ENCODE measurements around the gene CACHD1. TPM values are rescaled to one million over a fixed set of nuclear protein-coding genes. Genes with fewer than 3 reads are reported as not detected.

CACHD1 gene
- total RNA-seq, 1 experiment from 2014 or later, result 8.4 TPM

DNA sequence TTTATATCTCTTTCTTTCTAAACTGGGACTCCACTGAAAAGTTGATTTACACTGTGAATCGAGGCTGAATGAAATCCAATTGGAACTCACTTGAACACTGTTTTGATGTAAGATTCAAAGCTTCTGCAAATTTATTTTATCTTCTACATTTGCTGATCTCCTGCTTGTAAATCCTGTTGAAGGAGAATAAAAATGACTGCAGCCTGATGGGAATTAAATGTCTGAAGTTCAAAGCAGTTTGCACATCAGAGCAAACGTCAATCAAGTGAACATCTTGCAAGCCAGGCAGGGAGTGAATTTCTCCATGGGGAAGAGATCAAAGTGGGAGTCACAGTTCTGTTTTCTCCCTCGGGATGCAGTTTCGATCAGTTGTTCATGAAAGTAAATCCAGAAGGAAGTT is 127.2 kb downstream of the CACHD1 start:
- no peaks in the 10 kb centered on the region for H3K27me3 ChIP-seq (ENCODE audit: insufficient read depth, low read length)
- no peak overlapping the region for H3K4me3 ChIP-seq (replicated peaks in 1 of 2; ENCODE audit: low read depth in 1 of 2, low read length in 2 of 2)
- H2AFZ ChIP-seq (ENCODE audit: low read depth, low read length, poor library complexity, severe bottlenecking), result no peak overlapping the region
- DNase-seq (ENCODE audit: low read depth, low spot score) (no peak), ATAC-seq (no peak)
- no peaks in the 10 kb centered on the region for H3K79me2 ChIP-seq (ENCODE audit: insufficient read depth, low read length)
- intact Hi-C loops (cut with micrococcal nuclease), result no loop called here
- ChIA-PET CTCF (no interaction called here), POLR2A (no interaction called here), RAD21 (ENCODE audit: low non-redundant PET in 1 of 2, low total read pairs in 2 of 2, uncharacterized antibody in 2 of 2, unreplicated experiment in 2 of 2) (no interaction called here)
- H3K4me2 ChIP-seq (ENCODE audit: low read length), result no peak overlapping the region
- no peaks in the 10 kb centered on the region for H4K20me1 ChIP-seq (ENCODE audit: insufficient read depth)
- H3K9me2 ChIP-seq (ENCODE audit: insufficient read depth), result no peaks in the 10 kb centered on the region
- H3K9ac ChIP-seq (ENCODE audit: low read length), result no peak overlapping the region
- H3K9me3 ChIP-seq (ENCODE audit: control insufficient read depth in 1 of 2, insufficient read depth in 1 of 2, low read depth in 1 of 2, low read length in 2 of 2), result no peaks in the 10 kb centered on the region
- no peaks in the 10 kb centered on the region for H3K36me3 ChIP-seq (ENCODE audit: control insufficient read depth in 1 of 2, insufficient read depth in 2 of 2, low read length in 2 of 2)
- no TSS peak for BruUV-seq (replicated peaks)
- H3K27ac ChIP-seq (ENCODE audit: low read depth, low read length), result no peak overlapping the region
- TF ChIP-seq RAD21 (IDR thresholded peaks at IDR 0.05; ENCODE audit: low read depth), result no peak
- no peak for TF ChIP-seq CBX3 (IDR thresholded peaks at IDR 0.05; ENCODE audit: low read depth)
- TF ChIP-seq ZNF274 (IDR thresholded peaks at IDR 0.05; ENCODE audit: low read depth, low read length), result no peak
- TF ChIP-seq ZFX (IDR thresholded peaks at IDR 0.05), result no peak
- no peak for TF ChIP-seq SIN3A (IDR thresholded peaks at IDR 0.05; ENCODE audit: low read depth)
- no peak for TF ChIP-seq EGR1 (IDR thresholded peaks at IDR 0.05; ENCODE audit: low read depth)
- TF ChIP-seq TCF7L2 (IDR thresholded peaks at IDR 0.05; ENCODE audit: borderline replicate concordance, extremely low read depth, insufficient read depth, insufficient read length), result no peak
- TF ChIP-seq YY1 (IDR thresholded peaks at IDR 0.05; ENCODE audit: extremely low read depth, insufficient replicate concordance, low read depth, low read length), result no peak
- TF ChIP-seq, protein P1, sequence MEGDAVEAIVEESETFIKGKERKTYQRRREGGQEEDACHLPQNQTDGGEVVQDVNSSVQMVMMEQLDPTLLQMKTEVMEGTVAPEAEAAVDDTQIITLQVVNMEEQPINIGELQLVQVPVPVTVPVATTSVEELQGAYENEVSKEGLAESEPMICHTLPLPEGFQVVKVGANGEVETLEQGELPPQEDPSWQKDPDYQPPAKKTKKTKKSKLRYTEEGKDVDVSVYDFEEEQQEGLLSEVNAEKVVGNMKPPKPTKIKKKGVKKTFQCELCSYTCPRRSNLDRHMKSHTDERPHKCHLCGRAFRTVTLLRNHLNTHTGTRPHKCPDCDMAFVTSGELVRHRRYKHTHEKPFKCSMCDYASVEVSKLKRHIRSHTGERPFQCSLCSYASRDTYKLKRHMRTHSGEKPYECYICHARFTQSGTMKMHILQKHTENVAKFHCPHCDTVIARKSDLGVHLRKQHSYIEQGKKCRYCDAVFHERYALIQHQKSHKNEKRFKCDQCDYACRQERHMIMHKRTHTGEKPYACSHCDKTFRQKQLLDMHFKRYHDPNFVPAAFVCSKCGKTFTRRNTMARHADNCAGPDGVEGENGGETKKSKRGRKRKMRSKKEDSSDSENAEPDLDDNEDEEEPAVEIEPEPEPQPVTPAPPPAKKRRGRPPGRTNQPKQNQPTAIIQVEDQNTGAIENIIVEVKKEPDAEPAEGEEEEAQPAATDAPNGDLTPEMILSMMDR (IDR thresholded peaks at IDR 0.05 in 2 of 3, conservative IDR thresholded peaks at IDR 0.05 in 1 of 3; ENCODE audit: borderline replicate concordance in 1 of 3, insufficient read depth in 1 of 3, low read depth in 2 of 3, low read length in 2 of 3), result no peak
- no peak for TF ChIP-seq POLR2A (IDR thresholded peaks at IDR 0.05; ENCODE audit: borderline replicate concordance, extremely low read depth, insufficient read depth, insufficient read length)
- no peak for TF ChIP-seq ELF1 (IDR thresholded peaks at IDR 0.05; ENCODE audit: borderline replicate concordance, low read depth)
- TF ChIP-seq, protein P2, sequence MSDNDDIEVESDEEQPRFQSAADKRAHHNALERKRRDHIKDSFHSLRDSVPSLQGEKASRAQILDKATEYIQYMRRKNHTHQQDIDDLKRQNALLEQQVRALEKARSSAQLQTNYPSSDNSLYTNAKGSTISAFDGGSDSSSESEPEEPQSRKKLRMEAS (IDR thresholded peaks at IDR 0.05), result no peak
- TF ChIP-seq, protein P3, sequence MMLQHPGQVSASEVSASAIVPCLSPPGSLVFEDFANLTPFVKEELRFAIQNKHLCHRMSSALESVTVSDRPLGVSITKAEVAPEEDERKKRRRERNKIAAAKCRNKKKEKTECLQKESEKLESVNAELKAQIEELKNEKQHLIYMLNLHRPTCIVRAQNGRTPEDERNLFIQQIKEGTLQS (IDR thresholded peaks at IDR 0.05), result no peak
- no peak for TF ChIP-seq SRF (IDR thresholded peaks at IDR 0.05; ENCODE audit: low read depth)
- no peak for TF ChIP-seq FOSL1 (IDR thresholded peaks at IDR 0.05; ENCODE audit: low read depth)
- TF ChIP-seq, protein P4, sequence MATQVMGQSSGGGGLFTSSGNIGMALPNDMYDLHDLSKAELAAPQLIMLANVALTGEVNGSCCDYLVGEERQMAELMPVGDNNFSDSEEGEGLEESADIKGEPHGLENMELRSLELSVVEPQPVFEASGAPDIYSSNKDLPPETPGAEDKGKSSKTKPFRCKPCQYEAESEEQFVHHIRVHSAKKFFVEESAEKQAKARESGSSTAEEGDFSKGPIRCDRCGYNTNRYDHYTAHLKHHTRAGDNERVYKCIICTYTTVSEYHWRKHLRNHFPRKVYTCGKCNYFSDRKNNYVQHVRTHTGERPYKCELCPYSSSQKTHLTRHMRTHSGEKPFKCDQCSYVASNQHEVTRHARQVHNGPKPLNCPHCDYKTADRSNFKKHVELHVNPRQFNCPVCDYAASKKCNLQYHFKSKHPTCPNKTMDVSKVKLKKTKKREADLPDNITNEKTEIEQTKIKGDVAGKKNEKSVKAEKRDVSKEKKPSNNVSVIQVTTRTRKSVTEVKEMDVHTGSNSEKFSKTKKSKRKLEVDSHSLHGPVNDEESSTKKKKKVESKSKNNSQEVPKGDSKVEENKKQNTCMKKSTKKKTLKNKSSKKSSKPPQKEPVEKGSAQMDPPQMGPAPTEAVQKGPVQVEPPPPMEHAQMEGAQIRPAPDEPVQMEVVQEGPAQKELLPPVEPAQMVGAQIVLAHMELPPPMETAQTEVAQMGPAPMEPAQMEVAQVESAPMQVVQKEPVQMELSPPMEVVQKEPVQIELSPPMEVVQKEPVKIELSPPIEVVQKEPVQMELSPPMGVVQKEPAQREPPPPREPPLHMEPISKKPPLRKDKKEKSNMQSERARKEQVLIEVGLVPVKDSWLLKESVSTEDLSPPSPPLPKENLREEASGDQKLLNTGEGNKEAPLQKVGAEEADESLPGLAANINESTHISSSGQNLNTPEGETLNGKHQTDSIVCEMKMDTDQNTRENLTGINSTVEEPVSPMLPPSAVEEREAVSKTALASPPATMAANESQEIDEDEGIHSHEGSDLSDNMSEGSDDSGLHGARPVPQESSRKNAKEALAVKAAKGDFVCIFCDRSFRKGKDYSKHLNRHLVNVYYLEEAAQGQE (IDR thresholded peaks at IDR 0.05; ENCODE audit: low read depth), result no peak
- no peak for TF ChIP-seq EZH2phosphoT487 (IDR thresholded peaks at IDR 0.05; ENCODE audit: borderline replicate concordance)
- TF ChIP-seq, protein P5, sequence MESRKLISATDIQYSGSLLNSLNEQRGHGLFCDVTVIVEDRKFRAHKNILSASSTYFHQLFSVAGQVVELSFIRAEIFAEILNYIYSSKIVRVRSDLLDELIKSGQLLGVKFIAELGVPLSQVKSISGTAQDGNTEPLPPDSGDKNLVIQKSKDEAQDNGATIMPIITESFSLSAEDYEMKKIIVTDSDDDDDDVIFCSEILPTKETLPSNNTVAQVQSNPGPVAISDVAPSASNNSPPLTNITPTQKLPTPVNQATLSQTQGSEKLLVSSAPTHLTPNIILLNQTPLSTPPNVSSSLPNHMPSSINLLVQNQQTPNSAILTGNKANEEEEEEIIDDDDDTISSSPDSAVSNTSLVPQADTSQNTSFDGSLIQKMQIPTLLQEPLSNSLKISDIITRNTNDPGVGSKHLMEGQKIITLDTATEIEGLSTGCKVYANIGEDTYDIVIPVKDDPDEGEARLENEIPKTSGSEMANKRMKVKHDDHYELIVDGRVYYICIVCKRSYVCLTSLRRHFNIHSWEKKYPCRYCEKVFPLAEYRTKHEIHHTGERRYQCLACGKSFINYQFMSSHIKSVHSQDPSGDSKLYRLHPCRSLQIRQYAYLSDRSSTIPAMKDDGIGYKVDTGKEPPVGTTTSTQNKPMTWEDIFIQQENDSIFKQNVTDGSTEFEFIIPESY (IDR thresholded peaks at IDR 0.05; ENCODE audit: extremely low read depth, insufficient replicate concordance, low read length), result no peak
- peaks cover 0 to 6% of the 10 kb centered on the region in 2 experiments; a peak in 1 of 4 replicates for H3K4me1 ChIP-seq (ENCODE audit: control insufficient read depth in 1 of 2, insufficient read depth in 2 of 2, low read length in 2 of 2)

All from HCT116 (cell line).